ENCODE results near the gene NPAS3.

The NPAS3 gene

DNA sequence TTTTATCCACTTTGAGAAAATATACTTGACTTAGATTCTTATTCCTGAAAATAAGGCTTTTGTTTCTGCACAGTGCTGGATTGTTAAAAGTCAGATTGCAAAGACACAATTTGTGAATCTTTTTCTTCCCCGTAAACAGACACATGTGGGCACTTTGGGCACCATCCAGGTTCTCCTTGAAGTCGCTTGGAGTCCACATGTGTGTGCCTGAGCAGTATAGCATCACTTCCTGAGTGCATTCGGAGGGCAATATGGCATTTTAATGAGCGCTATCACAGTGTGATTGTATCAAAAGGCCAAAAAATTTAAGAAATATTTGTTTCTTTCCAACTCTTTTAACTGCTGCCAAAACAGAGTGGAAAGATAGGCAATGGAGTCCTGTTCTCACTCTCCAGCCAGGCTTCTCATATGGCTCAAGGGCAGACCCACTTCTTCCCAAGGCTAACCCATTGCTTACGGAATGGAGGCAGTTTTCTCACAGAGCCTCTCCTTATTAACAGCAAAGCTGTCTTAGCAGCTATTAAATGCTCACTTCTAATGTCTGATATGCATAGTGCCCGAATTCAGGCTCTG lies 615.1 kb downstream of the NPAS3 start:
- no peak for DNase-seq (ENCODE audit: low read depth)

DNA sequence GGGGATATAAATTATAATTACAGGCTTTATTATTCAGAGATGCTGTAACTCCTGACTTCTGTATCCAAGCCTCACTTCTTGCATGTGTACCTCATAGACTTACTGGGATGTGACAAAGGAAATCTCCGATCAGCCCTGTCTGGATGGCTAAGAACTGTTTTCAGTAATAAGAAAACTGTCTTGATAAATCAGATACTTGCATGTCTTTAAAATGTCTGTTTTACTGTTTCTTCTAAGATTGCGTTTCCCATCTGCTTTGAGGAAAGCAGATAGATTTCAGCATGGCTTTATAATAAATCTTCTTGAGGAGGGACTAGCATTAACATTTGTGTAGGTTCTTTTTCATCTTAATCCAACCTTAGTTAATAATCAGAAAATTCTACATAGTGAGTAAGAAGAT lies 616.3 kb downstream of the NPAS3 start:
- TF ChIP-seq, protein P1, sequence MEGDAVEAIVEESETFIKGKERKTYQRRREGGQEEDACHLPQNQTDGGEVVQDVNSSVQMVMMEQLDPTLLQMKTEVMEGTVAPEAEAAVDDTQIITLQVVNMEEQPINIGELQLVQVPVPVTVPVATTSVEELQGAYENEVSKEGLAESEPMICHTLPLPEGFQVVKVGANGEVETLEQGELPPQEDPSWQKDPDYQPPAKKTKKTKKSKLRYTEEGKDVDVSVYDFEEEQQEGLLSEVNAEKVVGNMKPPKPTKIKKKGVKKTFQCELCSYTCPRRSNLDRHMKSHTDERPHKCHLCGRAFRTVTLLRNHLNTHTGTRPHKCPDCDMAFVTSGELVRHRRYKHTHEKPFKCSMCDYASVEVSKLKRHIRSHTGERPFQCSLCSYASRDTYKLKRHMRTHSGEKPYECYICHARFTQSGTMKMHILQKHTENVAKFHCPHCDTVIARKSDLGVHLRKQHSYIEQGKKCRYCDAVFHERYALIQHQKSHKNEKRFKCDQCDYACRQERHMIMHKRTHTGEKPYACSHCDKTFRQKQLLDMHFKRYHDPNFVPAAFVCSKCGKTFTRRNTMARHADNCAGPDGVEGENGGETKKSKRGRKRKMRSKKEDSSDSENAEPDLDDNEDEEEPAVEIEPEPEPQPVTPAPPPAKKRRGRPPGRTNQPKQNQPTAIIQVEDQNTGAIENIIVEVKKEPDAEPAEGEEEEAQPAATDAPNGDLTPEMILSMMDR (IDR thresholded peaks at IDR 0.05; ENCODE audit: low read depth, low read length, missing control alignments) = no peak
- no peak overlapping the region for H3K4me3 ChIP-seq (ENCODE audit: low read depth, low read length)
- DNase-seq (ENCODE audit: low read depth) = no peak

More for the DNA sequence above, 615.1 kb downstream of the NPAS3 start:
- TF ChIP-seq, protein P1 (IDR thresholded peaks at IDR 0.05; ENCODE audit: low read depth, low read length, missing control alignments) = no peak
- no peak overlapping the region for H3K4me3 ChIP-seq (ENCODE audit: low read depth, low read length)

DNA sequence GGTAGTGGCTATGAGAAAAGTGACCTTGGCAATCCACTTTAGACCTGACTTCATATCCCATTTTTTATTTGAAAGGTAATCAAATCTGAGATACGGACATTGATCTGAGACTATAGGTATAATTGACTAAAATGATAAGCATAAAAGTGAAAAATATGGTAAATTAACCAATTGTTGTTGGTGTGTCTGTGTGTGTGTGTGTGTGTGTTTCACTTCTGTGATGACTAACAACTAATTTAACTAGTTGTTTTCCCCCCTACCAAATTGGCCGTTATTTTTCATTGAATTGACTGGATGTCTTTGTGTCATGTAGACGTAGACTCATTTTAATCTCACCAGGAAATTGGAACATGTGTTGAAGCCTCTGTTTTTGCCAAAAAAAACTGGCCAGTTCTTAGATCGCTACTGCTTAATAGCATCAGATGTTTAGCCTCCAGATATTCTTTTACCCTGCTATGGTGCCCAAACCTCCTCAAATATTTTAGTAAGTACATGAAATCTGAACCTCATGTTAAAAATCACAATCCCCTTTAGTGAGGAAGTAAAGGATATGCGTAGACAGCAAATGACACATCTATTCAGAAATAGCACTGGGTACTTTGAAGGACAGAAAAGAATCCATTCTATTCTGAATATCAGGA lies 617.2 kb downstream of the NPAS3 start:
- DNase-seq (ENCODE audit: low read depth) = no peak
- H3K4me3 ChIP-seq (ENCODE audit: low read depth, low read length) = no peak overlapping the region

DNA sequence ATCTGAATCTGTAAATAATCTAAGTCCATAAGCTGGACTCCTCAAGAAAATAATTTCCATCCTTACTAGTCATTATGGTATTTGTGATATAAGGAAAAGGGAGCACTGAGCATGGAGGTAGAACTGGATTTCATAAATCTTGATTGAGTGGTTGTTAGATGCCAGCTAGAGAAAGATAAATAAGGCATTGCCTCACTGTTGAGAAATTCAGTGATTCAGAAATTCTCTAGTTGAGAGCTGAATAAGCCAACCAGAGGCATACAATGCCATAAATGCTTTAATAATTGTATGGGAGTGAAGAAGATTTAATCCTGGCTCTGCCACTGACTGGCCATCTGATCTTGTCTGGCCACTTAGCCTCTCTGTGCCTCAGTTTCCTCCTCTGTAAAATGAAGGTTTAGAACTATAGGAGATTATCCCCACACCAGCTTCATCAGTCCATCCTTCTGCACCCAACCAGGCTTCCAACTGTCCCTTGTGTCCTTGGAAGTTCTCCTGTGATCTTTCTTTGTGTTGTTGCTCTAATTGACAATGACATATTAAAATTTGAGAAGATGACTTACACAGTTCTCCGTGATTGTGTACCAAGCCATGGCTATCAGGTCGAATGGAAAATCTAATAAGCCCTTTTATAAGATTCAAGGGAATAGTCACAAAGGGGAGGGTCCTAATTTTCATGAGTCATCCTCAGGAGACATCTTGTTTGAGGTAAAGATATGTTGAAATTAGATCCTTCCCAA lies 617.9 kb downstream of the NPAS3 start:
- DNase-seq (ENCODE audit: low read depth) = no peak
- no peak overlapping the region for H3K4me3 ChIP-seq (ENCODE audit: low read depth, low read length)
- TF ChIP-seq, protein P1 (IDR thresholded peaks at IDR 0.05; ENCODE audit: low read depth, low read length, missing control alignments) = no peak

More for the DNA sequence above, 617.2 kb downstream of the NPAS3 start:
- TF ChIP-seq, protein P1 (IDR thresholded peaks at IDR 0.05; ENCODE audit: low read depth, low read length, missing control alignments) = no peak

DNA sequence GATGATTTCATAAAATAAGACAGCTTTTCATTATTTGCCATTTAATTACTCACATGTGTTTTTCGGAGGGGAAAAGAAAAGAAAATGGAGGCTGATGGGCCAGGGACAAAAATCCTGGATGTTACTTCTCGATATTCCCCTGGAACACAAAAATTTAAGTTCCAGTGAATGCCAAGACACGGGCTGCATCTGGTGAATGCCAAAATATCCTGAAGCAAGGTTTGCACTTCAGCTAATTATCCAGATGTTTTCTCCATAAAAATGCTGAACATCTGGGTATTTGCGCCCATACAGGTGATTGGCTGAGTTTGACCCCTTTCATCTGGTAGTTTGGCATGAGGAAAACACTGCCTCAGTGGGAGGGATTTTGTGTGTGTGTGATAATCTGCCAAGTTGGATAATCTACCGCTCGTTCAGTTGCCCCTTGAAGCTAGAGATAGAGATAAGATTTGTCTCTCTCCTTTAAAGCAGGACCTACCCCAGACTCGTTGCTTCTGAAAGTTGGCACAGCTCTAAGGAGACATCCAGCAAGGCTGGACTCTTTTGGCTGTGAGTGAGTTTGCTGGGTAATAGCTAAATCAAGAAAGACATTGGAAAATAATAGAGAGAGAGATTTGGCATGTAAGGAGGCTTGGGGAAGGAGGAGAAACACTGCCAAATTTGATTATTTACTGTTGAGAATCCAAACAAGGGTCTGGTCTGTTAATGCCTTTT lies 622.2 kb downstream of the NPAS3 start:
- H3K4me3 ChIP-seq (ENCODE audit: low read depth, low read length) = no peak overlapping the region
- TF ChIP-seq, protein P1 (IDR thresholded peaks at IDR 0.05; ENCODE audit: low read depth, low read length, missing control alignments) = no peak
- DNase-seq (ENCODE audit: low read depth) = no peak

DNA sequence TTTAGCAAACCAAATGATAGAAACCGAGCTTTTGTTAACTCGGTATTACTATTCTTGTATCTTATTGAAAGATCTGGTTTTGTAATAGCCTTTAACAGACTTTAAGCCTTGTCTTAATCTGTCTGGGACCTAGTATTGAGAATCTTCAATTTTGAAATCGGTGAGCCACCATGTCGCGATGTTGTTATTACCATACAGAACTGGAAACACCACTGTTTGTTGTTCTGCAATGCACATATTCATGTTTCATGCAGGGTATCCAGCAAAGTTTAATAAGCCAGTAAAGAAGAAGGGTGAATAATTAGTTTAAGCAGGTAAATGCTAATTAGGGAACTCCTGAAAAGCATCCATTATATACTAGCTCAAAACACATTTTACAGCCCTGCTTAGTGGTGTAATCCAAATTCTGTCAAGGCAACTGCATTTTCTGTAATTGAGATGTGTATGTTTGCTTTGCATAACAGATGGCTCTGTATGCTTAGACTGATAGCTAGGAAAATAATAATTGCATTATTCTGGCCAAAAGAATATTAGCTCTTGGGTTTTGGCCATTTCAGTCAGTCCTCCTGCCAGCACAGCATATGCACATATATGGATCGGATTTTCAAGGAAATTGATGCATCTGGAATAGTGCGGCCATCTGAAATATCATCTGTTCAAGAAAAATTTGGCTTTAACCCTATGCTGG lies 623.0 kb downstream of the NPAS3 start:
- H3K4me3 ChIP-seq (ENCODE audit: low read depth, low read length) = no peak overlapping the region
- DNase-seq (ENCODE audit: low read depth) = no peak
- TF ChIP-seq, protein P1 (IDR thresholded peaks at IDR 0.05; ENCODE audit: low read depth, low read length, missing control alignments) = no peak
